MCF 10A (cell line): ENCODE data around the gene HECW1. TPM values are rescaled to one million over a fixed set of nuclear protein-coding genes. Genes with fewer than 3 reads are reported as not detected.

Experiments used
- BruUV-seq: library from RNA; stranded (reverse); fragments of 400-500 nt; replicated peaks from 2 replicates; lab custom pipeline; 2021; lab: Mats Ljungman, UMichigan
- CTCF ChIA-PET: fragments of 300-600 bp; sonication (Branson Sonifier 250); formaldehyde crosslinking; extraction: SDS; loops from one replicate; lab custom pipeline; 2021; ENCODE audit warnings: antibody characterized with exemption, inconsistent platforms; lab: Yijun Ruan, JAX
- POLR2A ChIA-PET: fragments of 300-600, 350-650 bp; sonication (Branson Sonifier 250); formaldehyde crosslinking; extraction: SDS; loops from one replicate; lab custom pipeline; 2020; ENCODE audit warnings: antibody characterized with exemption, inconsistent platforms; lab: Yijun Ruan, JAX
- DNase-seq: peaks from one replicate; pipeline ENCODE4 v3.0.0-alpha.2; 2018; ENCODE audit not compliant: unreplicated experiment
- H3K27ac Mint-ChIP-seq: one replicate; pipeline ENCODE4 v1.8.0; 2022; ENCODE audit warnings: mild to moderate bottlenecking, low read depth, mixed read lengths; ENCODE audit not compliant: unreplicated experiment
- H3K27me3 Mint-ChIP-seq: one replicate; pipeline ENCODE4 v1.8.0; 2022; ENCODE audit warnings: mixed read lengths; ENCODE audit not compliant: insufficient read depth, unreplicated experiment
- H3K36me3 Mint-ChIP-seq: one replicate; pipeline ENCODE4 v1.8.0; 2022; ENCODE audit warnings: mild to moderate bottlenecking, moderate library complexity, mixed read lengths; ENCODE audit not compliant: insufficient read depth, unreplicated experiment
- H3K4me1 Mint-ChIP-seq: one replicate; pipeline ENCODE4 v1.8.0; 2022; ENCODE audit warnings: mixed read lengths; ENCODE audit not compliant: insufficient read depth, unreplicated experiment
- H3K4me3 Mint-ChIP-seq: one replicate; pipeline ENCODE4 v1.8.0; 2022; ENCODE audit warnings: mild to moderate bottlenecking, moderate library complexity, mixed read lengths; ENCODE audit not compliant: unreplicated experiment
- H3K9me3 Mint-ChIP-seq: one replicate; pipeline ENCODE4 v1.8.0; 2022; ENCODE audit warnings: mixed read lengths; ENCODE audit not compliant: unreplicated experiment
- CTCF ChIP-seq: fragments of 200-600 bp; IDR thresholded peaks from one replicate; pipeline ENCODE4 v1.8.0; 2022; ENCODE audit warnings: antibody characterized with exemption, mild to moderate bottlenecking; ENCODE audit not compliant: unreplicated experiment
- intact Hi-C: fragments of 100-400 bp; cut with micrococcal nuclease; formaldehyde crosslinking; loops from 2 replicates; pipeline ENCODE4 v1.14.1; 2022
- total RNA-seq: library from RNA; stranded (reverse); gene quantifications from 2 replicates; pipeline ENCODE4 v1.2.3, GENCODE V29; 2022

The HECW1 gene
- total RNA-seq, 1 experiment from 2014 or later: not detected

GRCh38 chr7:43298617-43299016, 186.2 kb downstream of the HECW1 start:
- ChIA-PET POLR2A (no interaction called here), CTCF (no interaction called here)
- peaks cover 22% of the 10 kb centered on the region for H3K4me1 Mint-ChIP-seq
- no peaks in the 10 kb centered on the region for H3K27me3 Mint-ChIP-seq
- intact Hi-C loops: no loop called here
- no peak for DNase-seq
- H3K4me3 Mint-ChIP-seq: no peak overlapping the region
- TF ChIP-seq CTCF: no peak
- BruUV-seq: no TSS peak
- H3K36me3 Mint-ChIP-seq: no peaks in the 10 kb centered on the region
- H3K27ac Mint-ChIP-seq: no peak overlapping the region
- no peaks in the 10 kb centered on the region for H3K9me3 Mint-ChIP-seq

DNA sequence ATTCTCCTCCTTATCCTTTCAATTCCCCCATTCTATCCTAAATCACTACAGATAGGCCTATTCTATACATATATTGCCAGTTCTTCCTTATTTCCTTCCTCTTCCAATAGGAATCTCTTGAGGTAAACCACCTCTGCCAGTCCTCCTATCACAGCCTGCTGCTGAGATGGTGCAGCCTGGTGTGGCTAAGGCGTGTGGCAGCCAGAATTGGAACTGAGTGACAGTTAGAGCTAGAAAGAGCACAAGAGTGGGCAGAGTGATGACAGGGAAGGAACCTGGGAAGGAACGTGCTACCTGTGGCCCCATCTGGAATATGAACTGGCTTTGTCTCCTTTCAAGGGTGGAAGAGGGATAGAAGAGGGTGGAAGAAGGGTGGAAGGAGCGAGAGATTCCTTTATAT, 187.7 kb downstream of the HECW1 start:
- no peak for DNase-seq
- no peaks in the 10 kb centered on the region for H3K9me3 Mint-ChIP-seq
- no TSS peak for BruUV-seq
- ChIA-PET POLR2A (interaction anchor here (0.7 kb wide), 1 partner anchor 53 kb away, joined by 3 read pairs; no protein-coding TSS in a partner anchor), CTCF (interaction anchor here (0.6 to 1.8 kb wide), 3 partner anchors 13 to 388 kb away, joined by 3 to 5 read pairs (median 3); no protein-coding TSS in a partner anchor)
- H3K4me3 Mint-ChIP-seq: no peak overlapping the region
- peaks cover 21% of the 10 kb centered on the region for H3K4me1 Mint-ChIP-seq
- intact Hi-C loops: no loop called here
- TF ChIP-seq CTCF: no peak
- no peaks in the 10 kb centered on the region for H3K36me3 Mint-ChIP-seq
- no peaks in the 10 kb centered on the region for H3K27me3 Mint-ChIP-seq
- no peak overlapping the region for H3K27ac Mint-ChIP-seq

DNA sequence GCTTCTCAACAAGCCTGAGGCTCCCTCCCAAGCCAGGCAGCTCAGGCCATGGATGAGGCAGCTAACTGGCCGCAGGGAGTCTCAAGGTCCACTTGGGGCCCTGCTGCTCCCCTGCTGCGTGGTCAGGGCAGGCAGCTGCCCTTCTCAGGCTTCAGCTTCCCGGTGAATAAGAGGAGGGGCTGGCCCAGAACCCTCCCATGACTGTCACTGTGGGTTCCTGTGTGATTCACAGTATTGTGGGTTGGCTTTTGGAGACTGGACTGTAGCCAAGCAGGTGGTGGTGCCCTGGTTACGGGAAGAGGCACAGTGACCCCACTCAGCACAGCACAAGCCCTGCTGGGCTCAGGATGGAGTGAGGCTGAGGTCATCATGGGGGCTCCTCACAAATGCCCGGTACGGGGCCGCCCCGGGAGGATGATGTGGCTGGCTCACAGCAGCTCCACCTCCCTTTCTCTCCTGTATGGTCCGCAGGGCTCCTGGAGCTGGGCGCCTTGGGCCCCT, 189.8 kb downstream of the HECW1 start:
- Mint-ChIP-seq H3K4me1 (peaks cover 21% of the 10 kb centered on the region), H3K4me3 (no peak overlapping the region), H3K27me3 (no peaks in the 10 kb centered on the region), H3K36me3 (no peaks in the 10 kb centered on the region), H3K9me3 (no peaks in the 10 kb centered on the region), H3K27ac (no peak overlapping the region)
- ChIA-PET CTCF (no interaction called here), POLR2A (no interaction called here)
- TF ChIP-seq CTCF: no peak
- DNase-seq: peak; percentile 91
- intact Hi-C loops: no loop called here
- BruUV-seq: no TSS peak

- no peak for DNase-seq
- Mint-ChIP-seq H3K4me1 (peaks cover 21% of the 10 kb centered on the region), H3K27me3 (no peaks in the 10 kb centered on the region), H3K36me3 (no peaks in the 10 kb centered on the region), H3K9me3 (no peaks in the 10 kb centered on the region), H3K4me3 (no peak overlapping the region), H3K27ac (no peak overlapping the region)
- POLR2A ChIA-PET: no interaction called here
- TF ChIP-seq CTCF: no peak
- intact Hi-C loops: no loop called here
- no TSS peak for BruUV-seq
- CTCF ChIA-PET: interaction anchor here (0.6 to 1.4 kb wide), 2 partner anchors 9 to 25 kb away, joined by 3 to 5 read pairs; no protein-coding TSS in a partner anchor
These were observed 190.5 kb downstream of the HECW1 start for GRCh38 chr7:43302773-43303460.
